Body of pancreas (tissue), 4 donors: Measurements from ENCODE around the gene COTL1. TPM values are rescaled to one million over a fixed set of nuclear protein-coding genes. Genes with fewer than 3 reads are reported as not detected.
A peak's percentile ranks its signal among the peaks of the same experiment; 100 is the strongest.

Experiments
- ATAC-seq: fragments of 150-250 bp; one replicate; pipeline ENCODE4 v1.9.1; 2016
- DNase-seq, 4 donors: peaks; one replicate each; pipeline ENCODE4 v3.0.0-alpha.2; 2019
- H3K27ac ChIP-seq, 4 donors: fragments of 200-600 bp; sonication (generic); 1 replicate in 3 of 4; 2 replicates in 1 of 4; pipeline versions ENCODE4 v1.5.1 to v1.6.1; 2016 to 2019; ENCODE audit warnings: mild to moderate bottlenecking in 1 of 4, mixed read lengths in 1 of 4, moderate library complexity in 1 of 4
- H3K27me3 ChIP-seq, 2 donors: fragments of 200-600 bp; sonication (generic); one replicate each; pipeline ENCODE4 v1.6.0; 2016; ENCODE audit warnings: mild to moderate bottlenecking in 1 of 2
- H3K36me3 ChIP-seq, 2 donors: fragments of 200-600 bp; sonication (generic); replicated peaks in 1 of 2; 2 replicates each; pipeline ENCODE4 v1.5.1; 2016; ENCODE audit warnings: low read depth in 2 of 2; ENCODE audit not compliant: insufficient read depth in 1 of 2
- H3K4me1 ChIP-seq: fragments of 200-600 bp; sonication (generic); one replicate; pipeline ENCODE4 v1.6.0; 2016
- H3K4me3 ChIP-seq, 2 donors: fragments of 200-600 bp; sonication (generic); 1 replicate in 1 of 2; 2 replicates in 1 of 2; pipeline ENCODE4 v1.5.1; 2016 to 2019
- H3K9me3 ChIP-seq, 3 donors: fragments of 200-600 bp; sonication (generic); 1 replicate in 2 of 3; 2 replicates in 1 of 3; pipeline ENCODE4 v1.5.1; 2016
- CTCF ChIP-seq, 7 experiments: fragments of 450-650 bp in 4 of 7; fragments of 200-600 bp in 3 of 7; sonication (generic) in 3 of 7; IDR thresholded peaks; one replicate each; pipeline ENCODE4 v1.5.1; 2016 to 2019; ENCODE audit warnings: antibody characterized with exemption in 7 of 7
- POLR2A ChIP-seq, 3 donors: fragments of 450-650 bp; IDR thresholded peaks; one replicate each; pipeline ENCODE4 v1.6.1; 2016; ENCODE audit warnings: antibody characterized with exemption in 3 of 3, mild to moderate bottlenecking in 2 of 3
- WGBS, 2 donors: methylation state at CpG; one replicate each; pipeline ENCODE4 v1.1.5; 2017; 5-methylcytosine and 5-hydroxymethylcytosine counted together
- intact Hi-C: fragments of 100-400 bp; cut with DNase I; formaldehyde crosslinking; loops from one replicate; pipeline ENCODE4 v1.15.1; 2023
- total RNA-seq, 2 donors: library from RNA; depleted of rRNA; stranded (reverse); fragments of >200 nt; gene quantifications; one replicate each; pipeline ENCODE4 v1.1.0, GENCODE V29; 2016

The COTL1 gene
- total RNA-seq, 2 donors from 2014 or later, result 19.7 to 20.4 TPM

DNA sequence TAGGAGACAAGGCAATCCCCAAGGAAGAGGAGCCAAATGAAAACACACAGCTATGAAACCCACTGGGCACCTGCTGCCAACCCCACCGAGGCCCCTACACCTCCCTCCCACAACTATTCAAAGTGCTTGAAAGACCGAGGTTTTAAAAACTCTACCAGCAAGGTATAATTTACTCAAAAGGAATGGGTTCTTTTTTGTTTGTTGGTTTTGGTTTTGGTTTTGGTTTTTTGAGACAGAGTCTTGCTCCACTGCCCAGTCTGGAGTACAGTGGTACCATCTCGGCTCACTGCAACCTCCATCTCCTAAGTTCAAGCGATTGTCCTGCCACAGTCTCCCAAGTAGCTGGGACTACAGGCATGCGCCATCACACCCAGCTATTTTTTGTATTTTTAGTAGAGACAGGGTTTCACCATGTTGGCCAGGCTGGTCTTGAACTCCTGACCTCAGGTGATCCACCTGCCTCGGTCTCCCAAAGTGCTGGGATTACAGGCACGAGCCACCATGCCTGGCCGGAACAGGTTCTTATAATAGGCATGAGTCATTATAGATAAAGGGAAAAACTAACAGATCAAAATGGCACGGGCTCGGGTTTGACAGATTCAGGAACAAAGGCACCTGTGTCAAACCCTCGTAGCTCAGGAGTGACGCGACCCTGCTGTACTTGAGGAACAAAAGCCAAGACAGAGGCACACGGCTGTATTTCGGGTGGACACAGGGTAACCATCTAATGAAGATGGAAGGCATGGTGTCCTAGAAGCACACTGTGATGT lies 40.7 kb downstream of the COTL1 start:
- Histone ChIP-seq H3K27me3 (no peaks in the 10 kb centered on the region), H3K36me3 (no peaks in the 10 kb centered on the region), H3K27ac (peak overlapping the region in 2 of 4 donors; percentile 16 to 33), H3K9me3 (no peaks in the 10 kb centered on the region), H3K4me3 (no peak overlapping the region), H3K4me1 (peaks cover 27% of the 10 kb centered on the region)
- peak in 3 of 4 donors; percentile 56 to 73 (median 70) for DNase-seq
- no peak for TF ChIP-seq POLR2A (IDR thresholded peaks at IDR 0.05)
- no peak for TF ChIP-seq CTCF (IDR thresholded peaks at IDR 0.05)
- intact Hi-C loops, result no loop called here
- WGBS, 2 donors, result 39 to 48% methylated on average over 15 of the region's 15 CpGs
- ATAC-seq, result no peak

DNA sequence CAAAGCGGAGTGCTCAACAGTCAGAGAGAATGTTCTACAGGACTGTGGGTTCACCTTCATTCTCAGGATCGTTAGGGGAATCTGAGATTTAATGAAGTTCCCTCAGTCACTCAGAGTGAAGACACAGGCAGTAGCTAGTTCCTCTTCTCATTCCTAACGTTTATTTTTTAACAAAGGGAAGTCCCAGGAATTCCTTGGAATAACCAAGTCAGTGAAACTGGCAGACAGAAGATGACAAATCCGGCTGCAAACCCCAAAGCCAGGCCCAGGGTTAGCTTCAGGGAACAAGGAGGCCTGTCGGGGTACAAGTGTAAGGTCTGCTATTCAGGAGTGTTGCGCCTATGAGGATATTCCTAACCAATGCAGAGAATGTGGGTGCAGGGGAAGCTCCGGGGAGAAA lies 42.0 kb downstream of the COTL1 start:
- H3K9me3 ChIP-seq, result no peaks in the 10 kb centered on the region
- WGBS, 2 donors, result 77 to 84% methylated on average over 7 of the region's 7 CpGs
- no peaks in the 10 kb centered on the region for H3K36me3 ChIP-seq
- ATAC-seq (no peak), DNase-seq (no peak)
- H3K27me3 ChIP-seq, result no peaks in the 10 kb centered on the region
- no peak overlapping the region for H3K27ac ChIP-seq
- no peak overlapping the region for H3K4me3 ChIP-seq
- intact Hi-C loops, result no loop called here
- TF ChIP-seq POLR2A (IDR thresholded peaks at IDR 0.05), result no peak
- no peak for TF ChIP-seq CTCF (IDR thresholded peaks at IDR 0.05)
- H3K4me1 ChIP-seq, result peaks cover 27% of the 10 kb centered on the region

DNA sequence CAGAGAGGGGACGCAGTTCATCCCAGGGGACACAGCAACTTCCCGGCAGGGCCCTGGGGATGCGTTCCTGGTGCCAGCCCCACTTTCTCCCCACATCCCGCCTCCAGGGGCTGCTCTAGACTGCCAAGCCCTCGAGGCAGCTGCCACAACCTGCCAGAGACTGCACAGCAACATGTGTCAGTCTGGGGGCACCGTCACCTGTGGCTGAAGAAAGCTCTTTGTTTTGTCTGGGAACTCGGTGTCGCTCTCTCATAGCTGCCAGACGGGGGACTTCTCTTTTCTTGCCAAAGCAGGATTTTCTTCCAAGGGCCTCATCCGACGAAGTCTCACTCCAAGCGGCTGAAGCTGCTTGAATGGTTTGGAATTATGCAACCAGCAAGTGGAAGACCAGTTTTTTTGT lies 43.7 kb downstream of the COTL1 start:
- Histone ChIP-seq H3K36me3 (no peaks in the 10 kb centered on the region), H3K4me3 (no peak overlapping the region), H3K9me3 (no peaks in the 10 kb centered on the region), H3K27ac (no peak overlapping the region), H3K4me1 (peaks cover 23% of the 10 kb centered on the region), H3K27me3 (no peaks in the 10 kb centered on the region)
- ATAC-seq (no peak), DNase-seq (no peak)
- WGBS, 2 donors, result 79 to 89% methylated on average over 7 to 12 of the region's 12 CpGs
- intact Hi-C loops, result no loop called here
- TF ChIP-seq POLR2A (IDR thresholded peaks at IDR 0.05), result no peak
- no peak for TF ChIP-seq CTCF (IDR thresholded peaks at IDR 0.05)

GRCh38 chr16:84572096-84572495 lies 45.8 kb downstream of the COTL1 start:
- Histone ChIP-seq H3K36me3 (no peaks in the 10 kb centered on the region), H3K4me3 (no peak overlapping the region), H3K9me3 (no peaks in the 10 kb centered on the region), H3K27ac (no peak overlapping the region), H3K4me1 (peaks cover 19% of the 10 kb centered on the region), H3K27me3 (no peaks in the 10 kb centered on the region)
- 75 to 78% methylated on average over 4 of the region's 5 CpGs for WGBS, 2 donors
- TF ChIP-seq CTCF (IDR thresholded peaks at IDR 0.05) (no peak), POLR2A (IDR thresholded peaks at IDR 0.05) (no peak)
- no peak for ATAC-seq
- DNase-seq, result no peak
- intact Hi-C loops, result no loop called here

DNA sequence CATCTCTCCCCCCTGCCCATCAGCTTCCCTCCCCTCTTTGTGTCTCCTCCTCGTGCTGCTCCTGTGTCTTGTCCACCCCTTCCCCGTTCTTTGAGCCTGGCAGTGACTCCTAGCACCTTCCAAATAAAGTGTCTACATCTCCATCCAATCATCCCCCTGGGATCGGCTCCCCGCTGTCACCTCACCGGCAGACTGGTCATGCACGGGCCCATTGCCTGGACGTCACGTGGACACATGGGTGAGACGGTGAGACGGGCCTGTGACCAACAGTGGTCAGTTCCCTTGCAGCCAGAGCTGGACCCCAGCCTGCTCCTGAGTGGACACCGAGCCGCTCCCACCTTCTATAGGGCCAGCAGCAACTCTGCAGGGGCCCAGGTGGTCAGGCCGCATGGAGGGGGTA lies 46.4 kb downstream of the COTL1 start:
- Histone ChIP-seq H3K9me3 (no peaks in the 10 kb centered on the region), H3K4me3 (no peak overlapping the region), H3K4me1 (peaks cover 14% of the 10 kb centered on the region), H3K36me3 (no peaks in the 10 kb centered on the region), H3K27ac (no peak overlapping the region), H3K27me3 (no peaks in the 10 kb centered on the region)
- TF ChIP-seq CTCF (IDR thresholded peaks at IDR 0.05) (no peak), POLR2A (IDR thresholded peaks at IDR 0.05) (no peak)
- 91 to 93% methylated on average over 10 to 13 of the region's 13 CpGs for WGBS, 2 donors
- DNase-seq (no peak), ATAC-seq (no peak)
- intact Hi-C loops, result no loop called here
